ENCODE measurements around the gene OR2A14.
"Not testable (repeated sequence)": the region's sequence is repeated elsewhere in the genome, so short reads cannot be mapped to it uniquely, and the experiment has no call there.

OR2A14 gene

GRCh38 chr7:144132262-144132661 lies 9.3 kb downstream of the OR2A14 start:
- no peak for TF ChIP-seq POLR2AphosphoS5 (IDR thresholded peaks at IDR 0.05; ENCODE audit: borderline replicate concordance, low read depth, low read length)
- no peak for TF ChIP-seq FOXP2 (optimal IDR thresholded peaks at IDR 0.05; ENCODE audit: control extremely low read depth, extremely low read length, insufficient read depth)
- TF ChIP-seq EZH2 (IDR thresholded peaks at IDR 0.05) = no peak
- DNase-seq (ENCODE audit: low read depth, low spot score) = no peak
- Histone ChIP-seq H3K9ac (ENCODE audit: insufficient read length) (no peak overlapping the region), H3K9me3 (ENCODE audit: low read depth, low read length) (no peaks in the 10 kb centered on the region), H3K36me3 (ENCODE audit: insufficient read depth, low read length) (no peaks in the 10 kb centered on the region), H3K4me3 (no peak overlapping the region), H3K27ac (no peak overlapping the region)

GRCh38 chr7:144133307-144133706 lies 10.3 kb downstream of the OR2A14 start:
- TF ChIP-seq POLR2AphosphoS5 (IDR thresholded peaks at IDR 0.05; ENCODE audit: borderline replicate concordance, low read depth, low read length) (no peak), FOXP2 (optimal IDR thresholded peaks at IDR 0.05; ENCODE audit: control extremely low read depth, extremely low read length, insufficient read depth) (no peak), EZH2 (IDR thresholded peaks at IDR 0.05) (no peak)
- H3K27ac ChIP-seq = no peak overlapping the region

GRCh38 chr7:144134116-144134515 lies 11.1 kb downstream of the OR2A14 start:
- H3K9me3 ChIP-seq (ENCODE audit: low read depth, low read length) = no peaks in the 10 kb centered on the region
- H3K4me3 ChIP-seq = no peak overlapping the region
- H3K36me3 ChIP-seq (ENCODE audit: insufficient read depth, low read length) = no peaks in the 10 kb centered on the region
- no peak for DNase-seq (ENCODE audit: low read depth, low spot score)
- TF ChIP-seq FOXP2 (optimal IDR thresholded peaks at IDR 0.05; ENCODE audit: control extremely low read depth, extremely low read length, insufficient read depth) (no peak), EZH2 (IDR thresholded peaks at IDR 0.05) (no peak), POLR2AphosphoS5 (IDR thresholded peaks at IDR 0.05; ENCODE audit: borderline replicate concordance, low read depth, low read length) (no peak)
- H3K27ac ChIP-seq = no peak overlapping the region
- no peak overlapping the region for H3K9ac ChIP-seq (ENCODE audit: insufficient read length)

More at GRCh38 chr7:144133307-144133706, 10.3 kb downstream of the OR2A14 start:
- Histone ChIP-seq H3K36me3 (ENCODE audit: insufficient read depth, low read length) (no peaks in the 10 kb centered on the region), H3K4me3 (no peak overlapping the region), H3K9ac (ENCODE audit: insufficient read length) (no peak overlapping the region), H3K9me3 (ENCODE audit: low read depth, low read length) (no peaks in the 10 kb centered on the region)
- no peak for DNase-seq (ENCODE audit: low read depth, low spot score)

- Histone ChIP-seq H3K36me3 (ENCODE audit: insufficient read depth, low read length) (no peaks in the 10 kb centered on the region), H3K4me3 (no peak overlapping the region), H3K9me3 (ENCODE audit: low read depth, low read length) (no peaks in the 10 kb centered on the region), H3K27ac (no peak overlapping the region), H3K9ac (ENCODE audit: insufficient read length) (no peak overlapping the region)
- DNase-seq (ENCODE audit: low read depth, low spot score) = no peak
- TF ChIP-seq POLR2AphosphoS5 (IDR thresholded peaks at IDR 0.05; ENCODE audit: borderline replicate concordance, low read depth, low read length) (no peak), EZH2 (IDR thresholded peaks at IDR 0.05) (no peak), FOXP2 (optimal IDR thresholded peaks at IDR 0.05; ENCODE audit: control extremely low read depth, extremely low read length, insufficient read depth) (no peak)
Measured at GRCh38 chr7:144137501-144137900, 14.5 kb downstream of the OR2A14 start.

- Histone ChIP-seq H3K36me3 (ENCODE audit: insufficient read depth, low read length) (no peaks in the 10 kb centered on the region), H3K9ac (ENCODE audit: insufficient read length) (no peak overlapping the region), H3K4me3 (no peak overlapping the region), H3K9me3 (ENCODE audit: low read depth, low read length) (no peaks in the 10 kb centered on the region), H3K27ac (no peak overlapping the region)
- TF ChIP-seq POLR2AphosphoS5 (IDR thresholded peaks at IDR 0.05; ENCODE audit: borderline replicate concordance, low read depth, low read length) (no peak), EZH2 (IDR thresholded peaks at IDR 0.05) (no peak)
- no peak for DNase-seq (ENCODE audit: low read depth, low spot score)
Measured at GRCh38 chr7:144142187-144142586, 19.2 kb downstream of the OR2A14 start.

GRCh38 chr7:144144426-144144825 lies 21.4 kb downstream of the OR2A14 start:
- TF ChIP-seq FOXP2 (optimal IDR thresholded peaks at IDR 0.05; ENCODE audit: control extremely low read depth, extremely low read length, insufficient read depth) = no peak
- TF ChIP-seq POLR2AphosphoS5 (IDR thresholded peaks at IDR 0.05; ENCODE audit: borderline replicate concordance, low read depth, low read length) = no peak
- TF ChIP-seq EZH2 (IDR thresholded peaks at IDR 0.05) = no peak
- no peaks in the 10 kb centered on the region for H3K9me3 ChIP-seq (ENCODE audit: low read depth, low read length)
- no peak overlapping the region for H3K9ac ChIP-seq (ENCODE audit: insufficient read length)
- no peak overlapping the region for H3K4me3 ChIP-seq
- DNase-seq (ENCODE audit: low read depth, low spot score) = no peak
- H3K36me3 ChIP-seq (ENCODE audit: insufficient read depth, low read length) = no peaks in the 10 kb centered on the region
- H3K27ac ChIP-seq = no peak overlapping the region

GRCh38 chr7:144148224-144148827 lies 25.4 kb downstream of the OR2A14 start:
- TF ChIP-seq POLR2AphosphoS5 (IDR thresholded peaks at IDR 0.05; ENCODE audit: borderline replicate concordance, low read depth, low read length) (no peak), FOXP2 (optimal IDR thresholded peaks at IDR 0.05; ENCODE audit: control extremely low read depth, extremely low read length, insufficient read depth) (no peak), EZH2 (IDR thresholded peaks at IDR 0.05) (no peak)
- no peak overlapping the region for H3K27ac ChIP-seq
- no peak overlapping the region for H3K9ac ChIP-seq (ENCODE audit: insufficient read length)
- H3K36me3 ChIP-seq (ENCODE audit: insufficient read depth, low read length) = no peaks in the 10 kb centered on the region
- H3K4me3 ChIP-seq = no peak overlapping the region
- no peaks in the 10 kb centered on the region for H3K9me3 ChIP-seq (ENCODE audit: low read depth, low read length)
- DNase-seq (ENCODE audit: low read depth, low spot score) = no peak

- no peak for TF ChIP-seq EZH2 (IDR thresholded peaks at IDR 0.05)
- no peak for TF ChIP-seq FOXP2 (optimal IDR thresholded peaks at IDR 0.05; ENCODE audit: control extremely low read depth, extremely low read length, insufficient read depth)
- TF ChIP-seq POLR2AphosphoS5 (IDR thresholded peaks at IDR 0.05; ENCODE audit: borderline replicate concordance, low read depth, low read length) = no peak
- H3K9ac ChIP-seq (ENCODE audit: insufficient read length) = no peak overlapping the region
- no peak overlapping the region for H3K4me3 ChIP-seq
- no peaks in the 10 kb centered on the region for H3K36me3 ChIP-seq (ENCODE audit: insufficient read depth, low read length)
- no peak for DNase-seq (ENCODE audit: low read depth, low spot score)
- no peaks in the 10 kb centered on the region for H3K9me3 ChIP-seq (ENCODE audit: low read depth, low read length)
- H3K27ac ChIP-seq = no peak overlapping the region
Measured at GRCh38 chr7:144158861-144159260, 35.9 kb downstream of the OR2A14 start.

- H3K36me3 ChIP-seq (ENCODE audit: insufficient read depth, low read length) = no peaks in the 10 kb centered on the region
- no peak overlapping the region for H3K9ac ChIP-seq (ENCODE audit: insufficient read length)
- no peaks in the 10 kb centered on the region for H3K9me3 ChIP-seq (ENCODE audit: low read depth, low read length)
- no peak for DNase-seq (ENCODE audit: low read depth, low spot score)
- no peak for TF ChIP-seq EZH2 (IDR thresholded peaks at IDR 0.05)
- TF ChIP-seq FOXP2 (optimal IDR thresholded peaks at IDR 0.05; ENCODE audit: control extremely low read depth, extremely low read length, insufficient read depth) = no peak
- no peak for TF ChIP-seq POLR2AphosphoS5 (IDR thresholded peaks at IDR 0.05; ENCODE audit: borderline replicate concordance, low read depth, low read length)
- H3K4me3 ChIP-seq = no peak overlapping the region
- H3K27ac ChIP-seq = no peak overlapping the region
Measured at GRCh38 chr7:144164784-144165183, 41.8 kb downstream of the OR2A14 start.

- not testable (repeated sequence) for H3K9ac ChIP-seq (ENCODE audit: insufficient read length); H3K9me3 ChIP-seq (ENCODE audit: low read depth, low read length); H3K27ac ChIP-seq; DNase-seq (ENCODE audit: low read depth, low spot score); H3K4me3 ChIP-seq; H3K36me3 ChIP-seq (ENCODE audit: insufficient read depth, low read length)
Measured at GRCh38 chr7:144171594-144172350, 48.8 kb downstream of the OR2A14 start.

Data from SK-N-MC (cell line).